ENCODE results near the gene ARNT2. TPM values are rescaled to one million over a fixed set of nuclear protein-coding genes. Genes with fewer than 3 reads are reported as not detected.

ARNT2 gene
- total RNA-seq, 1 donor from 2014 or later = 8.1 TPM

DNA sequence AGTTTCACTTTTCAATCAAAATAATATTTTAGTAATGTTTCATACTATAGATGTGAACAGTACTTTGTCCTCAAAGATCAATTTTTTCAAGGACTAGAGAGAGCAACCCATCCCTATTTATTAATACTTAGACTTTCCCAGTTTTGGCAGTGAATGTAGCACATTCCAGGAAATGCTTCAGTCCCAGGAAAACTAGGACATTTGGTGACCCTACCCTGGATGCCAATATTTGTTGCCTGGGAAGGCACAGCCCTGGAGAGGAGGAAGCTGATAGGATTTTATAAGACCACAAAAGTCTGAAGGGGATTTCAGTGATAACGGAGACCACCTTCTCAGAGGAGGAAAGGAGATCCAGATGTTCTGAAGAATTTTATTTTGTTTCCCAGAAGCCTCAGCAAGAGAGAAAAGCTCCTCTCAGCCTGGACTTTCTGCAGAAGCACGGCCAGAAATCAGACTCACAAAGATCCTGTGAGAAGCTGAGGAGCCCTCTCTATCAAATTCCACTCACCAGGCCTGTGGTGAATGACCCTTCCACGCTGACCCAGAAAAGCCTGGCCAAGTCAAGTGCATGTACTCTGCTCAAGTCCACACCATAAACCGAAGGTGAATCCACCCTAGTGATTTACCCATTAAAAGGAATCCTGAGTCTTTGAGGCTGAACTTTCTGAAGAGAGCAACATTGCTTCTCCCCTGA is 203.3 kb downstream of the ARNT2 start:
- TF ChIP-seq, protein P1, sequence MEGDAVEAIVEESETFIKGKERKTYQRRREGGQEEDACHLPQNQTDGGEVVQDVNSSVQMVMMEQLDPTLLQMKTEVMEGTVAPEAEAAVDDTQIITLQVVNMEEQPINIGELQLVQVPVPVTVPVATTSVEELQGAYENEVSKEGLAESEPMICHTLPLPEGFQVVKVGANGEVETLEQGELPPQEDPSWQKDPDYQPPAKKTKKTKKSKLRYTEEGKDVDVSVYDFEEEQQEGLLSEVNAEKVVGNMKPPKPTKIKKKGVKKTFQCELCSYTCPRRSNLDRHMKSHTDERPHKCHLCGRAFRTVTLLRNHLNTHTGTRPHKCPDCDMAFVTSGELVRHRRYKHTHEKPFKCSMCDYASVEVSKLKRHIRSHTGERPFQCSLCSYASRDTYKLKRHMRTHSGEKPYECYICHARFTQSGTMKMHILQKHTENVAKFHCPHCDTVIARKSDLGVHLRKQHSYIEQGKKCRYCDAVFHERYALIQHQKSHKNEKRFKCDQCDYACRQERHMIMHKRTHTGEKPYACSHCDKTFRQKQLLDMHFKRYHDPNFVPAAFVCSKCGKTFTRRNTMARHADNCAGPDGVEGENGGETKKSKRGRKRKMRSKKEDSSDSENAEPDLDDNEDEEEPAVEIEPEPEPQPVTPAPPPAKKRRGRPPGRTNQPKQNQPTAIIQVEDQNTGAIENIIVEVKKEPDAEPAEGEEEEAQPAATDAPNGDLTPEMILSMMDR (IDR thresholded peaks at IDR 0.05) = no peak
- TF ChIP-seq POLR2A (IDR thresholded peaks at IDR 0.05) = no peak
- peak in 1 of 2 donors; percentile 49 for DNase-seq (ENCODE audit: extremely low spot score in 2 of 2)
- Histone ChIP-seq H3K36me3 (no peaks in the 10 kb centered on the region), H3K27ac (peak overlapping the region; percentile 30), H3K9me3 (no peaks in the 10 kb centered on the region), H3K4me1 (peaks cover 33% of the 10 kb centered on the region), H3K4me3 (no peak overlapping the region), H3K27me3 (no peaks in the 10 kb centered on the region)
- intact Hi-C loops (cut with DNase I) = no loop called here

DNA sequence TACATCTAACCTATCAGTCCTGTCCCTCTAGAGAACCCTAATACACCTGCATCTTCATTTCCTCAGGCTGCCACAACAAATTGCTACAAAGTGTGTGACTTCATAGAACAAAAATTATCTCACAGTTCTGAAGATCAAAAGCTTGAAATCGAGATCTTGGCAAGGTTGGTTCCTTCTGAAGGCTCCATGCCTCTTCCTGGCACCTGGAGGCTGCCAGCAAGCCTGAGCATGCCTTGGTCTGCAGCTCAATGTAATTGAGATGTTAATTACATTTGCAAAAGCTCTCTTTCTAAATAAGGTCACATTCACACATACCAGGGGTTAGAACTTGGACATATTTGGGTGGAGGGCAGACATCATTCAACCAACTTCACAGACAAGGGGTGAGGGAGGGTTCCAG is 204.5 kb downstream of the ARNT2 start:
- Histone ChIP-seq H3K4me3 (no peak overlapping the region), H3K36me3 (no peaks in the 10 kb centered on the region), H3K4me1 (peaks cover 33% of the 10 kb centered on the region), H3K27ac (no peak overlapping the region), H3K9me3 (no peaks in the 10 kb centered on the region), H3K27me3 (no peaks in the 10 kb centered on the region)
- no peak for DNase-seq (ENCODE audit: extremely low spot score in 2 of 2)
- intact Hi-C loops (cut with DNase I) = no loop called here
- TF ChIP-seq, protein P1 (IDR thresholded peaks at IDR 0.05) = no peak
- no peak for TF ChIP-seq POLR2AphosphoS5 (IDR thresholded peaks at IDR 0.05; ENCODE audit: insufficient read depth in 1 of 2, low read depth in 1 of 2)
- TF ChIP-seq POLR2A (IDR thresholded peaks at IDR 0.05) = no peak

DNA sequence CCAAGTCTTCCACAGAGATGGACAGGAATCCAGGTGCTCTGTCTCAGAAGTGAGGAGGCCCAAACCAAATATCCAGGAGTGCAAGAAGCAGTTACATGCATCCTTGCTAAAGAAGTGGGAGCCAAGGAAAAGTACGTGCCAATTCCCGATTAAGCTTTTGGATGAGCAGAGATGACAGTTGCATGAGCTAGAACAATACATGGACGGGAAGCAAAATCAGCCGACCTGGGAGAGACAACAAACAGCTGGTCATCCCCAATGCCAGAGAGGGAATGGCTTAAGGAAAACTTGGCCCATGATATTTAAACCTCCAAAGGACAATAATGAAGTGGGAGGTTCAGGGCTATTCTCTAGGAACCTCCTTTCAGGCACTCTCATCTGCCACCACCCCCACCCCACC is 204.9 kb downstream of the ARNT2 start:
- Histone ChIP-seq H3K4me1 (peaks cover 33% of the 10 kb centered on the region), H3K9me3 (no peaks in the 10 kb centered on the region), H3K4me3 (no peak overlapping the region), H3K27ac (no peak overlapping the region), H3K27me3 (no peaks in the 10 kb centered on the region), H3K36me3 (no peaks in the 10 kb centered on the region)
- TF ChIP-seq POLR2A (IDR thresholded peaks at IDR 0.05) (no peak), POLR2AphosphoS5 (IDR thresholded peaks at IDR 0.05; ENCODE audit: insufficient read depth in 1 of 2, low read depth in 1 of 2) (no peak)
- TF ChIP-seq, protein P1 (IDR thresholded peaks at IDR 0.05) = no peak
- intact Hi-C loops (cut with DNase I) = no loop called here
- DNase-seq (ENCODE audit: extremely low spot score in 2 of 2) = peak; percentile 37 to 74

DNA sequence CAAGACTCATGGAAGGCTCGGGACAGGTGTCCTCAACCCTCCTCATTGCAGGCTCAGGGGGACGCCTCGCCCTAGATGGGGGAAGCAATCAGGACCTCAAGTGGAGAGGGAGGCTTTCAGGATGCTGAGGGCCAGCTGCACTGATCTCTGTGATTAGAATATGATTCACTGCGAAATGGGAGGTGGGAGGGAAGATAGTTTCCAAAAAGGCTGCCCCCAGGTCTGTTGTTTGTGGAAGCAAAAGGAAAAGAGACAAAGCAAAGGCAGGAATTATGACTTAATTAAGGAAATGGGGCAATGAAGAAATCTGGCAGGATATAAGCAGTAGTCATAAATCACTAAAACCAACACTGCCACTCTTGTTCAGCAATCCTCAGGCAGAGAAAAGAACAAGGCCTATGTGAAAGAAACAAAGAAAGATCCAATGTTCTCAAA is 205.3 kb downstream of the ARNT2 start:
- Histone ChIP-seq H3K4me1 (peaks cover 33% of the 10 kb centered on the region), H3K27ac (no peak overlapping the region), H3K36me3 (no peaks in the 10 kb centered on the region), H3K9me3 (no peaks in the 10 kb centered on the region), H3K4me3 (no peak overlapping the region), H3K27me3 (no peaks in the 10 kb centered on the region)
- intact Hi-C loops (cut with DNase I) = no loop called here
- DNase-seq (ENCODE audit: extremely low spot score in 2 of 2) = peak in 1 of 2 donors; percentile 54
- TF ChIP-seq POLR2A (IDR thresholded peaks at IDR 0.05) (no peak), POLR2AphosphoS5 (IDR thresholded peaks at IDR 0.05; ENCODE audit: insufficient read depth in 1 of 2, low read depth in 1 of 2) (no peak)
- TF ChIP-seq, protein P1 (IDR thresholded peaks at IDR 0.05) = no peak

DNA sequence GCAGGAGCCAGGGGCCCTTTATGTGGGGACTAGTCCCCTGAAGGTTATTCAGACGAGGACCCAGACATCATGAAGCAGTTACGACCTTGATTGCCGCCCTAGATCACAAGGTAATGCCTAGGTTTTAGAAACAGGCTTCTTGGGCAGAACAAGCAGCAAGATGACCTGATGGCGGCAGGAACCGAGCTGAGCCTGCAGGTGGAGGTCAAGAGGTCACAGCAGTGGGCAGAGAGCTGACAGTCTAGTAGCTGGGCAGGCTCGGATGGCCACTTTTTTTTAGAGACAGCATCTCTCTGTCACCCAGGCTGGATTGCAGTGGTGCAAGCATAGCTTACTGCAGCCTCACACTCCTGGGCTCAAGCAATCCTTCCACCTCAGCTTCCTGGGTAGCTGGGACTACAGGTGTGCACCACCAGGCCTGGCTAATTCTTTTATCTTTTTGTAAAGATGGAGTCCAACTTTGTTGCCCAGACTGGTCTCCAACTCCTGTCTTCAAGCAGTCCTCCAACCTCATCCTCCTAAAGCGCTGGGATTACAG is 207.4 kb downstream of the ARNT2 start:
- intact Hi-C loops (cut with DNase I) = no loop called here
- peak; percentile 71 to 87 for DNase-seq (ENCODE audit: extremely low spot score in 2 of 2)
- Histone ChIP-seq H3K9me3 (no peaks in the 10 kb centered on the region), H3K27me3 (no peaks in the 10 kb centered on the region), H3K4me1 (peaks cover 45% of the 10 kb centered on the region), H3K4me3 (no peak overlapping the region), H3K27ac (no peak overlapping the region), H3K36me3 (no peaks in the 10 kb centered on the region)
- TF ChIP-seq POLR2AphosphoS5 (IDR thresholded peaks at IDR 0.05; ENCODE audit: insufficient read depth in 1 of 2, low read depth in 1 of 2) = no peak
- no peak for TF ChIP-seq POLR2A (IDR thresholded peaks at IDR 0.05)
- TF ChIP-seq, protein P1 (IDR thresholded peaks at IDR 0.05) = no peak

Data from vagina (tissue), 2 donors.